Activated gamma-delta T cell (primary cell): Measurements from ENCODE around the gene FOXD2.

Source experiments
- DNase-seq: peaks from one replicate; lab custom pipeline; 2025; lab: John Stamatoyannopoulos, UW

The FOXD2 gene

DNA sequence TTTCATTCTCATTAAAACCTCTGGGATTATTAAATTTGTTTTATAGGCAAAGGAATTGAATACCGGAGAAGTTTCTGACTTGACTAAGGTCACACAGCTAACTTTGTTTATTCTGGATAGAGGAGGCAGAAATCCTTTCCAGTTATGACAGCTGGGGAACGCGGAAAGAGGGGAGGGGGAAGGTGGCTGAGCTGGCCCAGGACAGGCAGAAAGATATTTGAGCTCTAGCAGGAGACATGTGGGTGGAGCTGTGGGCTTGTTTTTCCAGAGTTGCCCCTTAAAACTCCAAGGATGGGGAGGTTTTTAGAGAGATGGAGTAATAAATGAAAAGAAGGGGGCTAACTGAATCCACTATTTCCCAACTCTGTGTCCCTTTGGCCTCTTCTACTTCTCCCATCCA is 27.8 kb downstream of the FOXD2 start:
- no peak for DNase-seq

DNA sequence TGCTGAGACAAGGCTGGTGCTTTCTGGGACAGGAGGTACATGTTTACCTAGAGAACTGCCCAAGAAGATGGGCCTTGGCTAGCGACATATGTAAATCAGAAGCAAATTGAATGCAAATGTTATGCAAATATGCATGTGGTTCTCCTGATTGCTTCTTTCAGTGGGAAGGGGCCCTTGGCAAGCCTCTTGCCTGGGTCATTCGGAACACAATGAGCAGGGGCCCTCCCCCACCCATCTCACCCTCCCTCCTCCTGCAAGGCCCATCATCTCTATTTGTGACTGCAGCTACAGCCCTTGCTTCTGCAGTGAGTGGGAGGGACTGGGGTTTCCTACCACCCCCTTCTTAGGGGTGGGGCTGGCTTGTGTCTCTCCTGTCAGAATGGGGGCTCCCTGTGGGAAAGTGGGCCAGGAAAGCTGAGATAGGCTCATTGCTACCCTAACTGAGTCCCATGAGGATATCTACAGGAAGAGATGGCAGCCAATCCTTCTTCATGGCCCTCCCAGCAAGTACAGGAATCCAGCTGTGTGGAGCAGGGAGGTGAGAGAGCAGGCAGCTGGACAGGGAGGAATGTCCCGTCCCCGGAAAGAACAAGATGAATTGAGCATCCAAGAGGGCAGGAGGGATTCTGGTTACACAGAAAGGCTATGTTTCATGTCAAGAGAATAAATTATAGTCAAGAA is 31.0 kb downstream of the FOXD2 start:
- no peak for DNase-seq

DNA sequence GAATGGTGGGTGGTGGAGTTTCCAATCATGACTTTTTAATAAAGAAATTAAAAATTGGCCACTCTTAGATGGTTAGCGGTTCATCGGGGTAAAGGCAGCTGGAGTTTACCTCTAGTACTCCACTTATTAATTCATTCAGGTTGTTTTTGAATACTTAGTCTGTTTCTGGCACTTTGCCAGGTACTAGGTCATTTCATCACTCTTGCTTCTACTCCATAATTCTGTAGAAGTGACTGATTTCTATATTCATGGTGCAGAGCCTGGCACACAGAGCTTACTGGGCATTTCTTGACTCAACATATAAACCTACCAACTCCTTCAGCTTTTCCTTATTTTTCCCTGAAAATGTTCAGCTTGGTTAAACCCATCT is 31.5 kb downstream of the FOXD2 start:
- DNase-seq = no peak

DNA sequence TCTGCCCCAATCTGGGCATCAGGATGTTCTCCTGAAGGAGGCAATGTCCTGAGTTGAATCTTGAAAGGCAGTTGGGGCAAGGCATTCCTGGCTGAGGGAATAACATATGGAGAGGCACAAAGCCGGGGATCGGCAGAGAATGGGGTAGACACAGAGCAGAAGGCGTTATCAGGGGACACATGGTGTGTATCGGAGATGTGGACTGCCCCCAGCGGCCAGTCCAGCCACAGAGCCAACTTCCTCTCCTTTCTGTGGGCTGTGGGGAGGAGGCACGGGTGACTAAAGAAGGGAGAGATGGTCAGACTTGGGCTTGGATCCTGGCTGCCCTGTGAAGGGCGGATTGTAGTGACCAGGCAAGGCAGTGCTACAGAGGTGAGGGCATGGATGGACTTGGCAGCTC is 32.1 kb downstream of the FOXD2 start:
- DNase-seq = no peak

DNA sequence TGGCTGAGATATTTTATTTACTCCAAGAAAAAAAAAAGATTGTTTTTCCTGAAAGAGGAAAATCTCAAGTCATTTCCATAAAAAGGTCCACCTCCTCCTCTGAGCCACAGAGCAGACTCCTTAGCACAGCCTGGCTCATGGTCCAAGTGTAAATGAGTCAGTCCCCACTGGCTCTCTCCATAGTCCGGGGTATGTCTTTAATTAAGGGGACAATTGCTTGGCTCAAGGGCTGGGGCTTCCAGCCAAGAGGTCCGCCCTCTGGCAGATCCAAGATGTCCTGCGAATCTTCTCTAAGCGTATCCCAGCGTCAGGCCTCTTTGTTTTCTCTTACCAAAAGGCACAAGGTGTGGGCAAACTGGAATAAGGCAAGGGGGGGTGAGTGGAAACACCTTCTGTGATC is 33.3 kb downstream of the FOXD2 start:
- no peak for DNase-seq

DNA sequence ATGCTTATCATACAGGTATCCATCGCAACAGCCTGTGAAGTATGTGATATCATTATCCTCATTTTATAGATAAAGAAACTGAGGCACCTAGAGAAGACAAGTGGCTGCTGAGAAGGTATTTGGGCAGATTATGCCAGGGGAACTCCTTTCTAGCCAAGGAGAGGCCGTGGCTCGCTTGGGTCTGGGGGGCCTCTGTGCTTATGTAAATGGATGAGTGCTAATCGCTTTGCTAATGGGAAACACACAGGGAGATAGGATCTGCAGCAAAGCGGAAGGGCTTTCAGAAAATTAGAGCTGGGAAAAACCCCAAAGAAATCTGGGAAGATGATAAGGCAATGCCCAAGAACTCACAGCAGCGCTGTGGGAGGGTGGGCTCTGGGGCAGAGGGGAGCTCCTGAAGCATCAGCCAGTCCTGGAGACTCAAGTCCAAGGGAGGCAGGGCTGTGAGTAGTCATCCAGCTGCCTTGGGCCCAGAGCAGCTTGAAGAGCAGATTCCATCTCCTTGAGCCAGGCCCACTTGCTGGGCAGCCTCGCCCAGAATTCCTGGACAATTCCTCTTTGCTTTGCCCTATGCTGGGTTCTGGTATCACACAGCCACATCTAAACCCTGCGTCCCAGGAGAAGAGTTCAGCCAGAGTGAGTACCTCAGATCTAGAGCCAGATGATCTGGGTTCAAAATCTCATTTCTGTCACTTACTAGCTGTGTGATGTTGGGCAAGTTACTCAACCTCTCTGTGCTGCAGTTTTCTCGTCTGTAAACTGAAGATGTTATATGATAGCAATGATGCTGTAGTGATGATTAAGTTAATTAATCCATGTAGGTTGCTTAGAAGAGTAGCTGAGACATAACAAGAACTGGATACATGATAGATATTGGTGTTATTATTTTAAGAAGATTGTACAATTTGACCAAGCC is 36.7 kb downstream of the FOXD2 start:
- no peak for DNase-seq

DNA sequence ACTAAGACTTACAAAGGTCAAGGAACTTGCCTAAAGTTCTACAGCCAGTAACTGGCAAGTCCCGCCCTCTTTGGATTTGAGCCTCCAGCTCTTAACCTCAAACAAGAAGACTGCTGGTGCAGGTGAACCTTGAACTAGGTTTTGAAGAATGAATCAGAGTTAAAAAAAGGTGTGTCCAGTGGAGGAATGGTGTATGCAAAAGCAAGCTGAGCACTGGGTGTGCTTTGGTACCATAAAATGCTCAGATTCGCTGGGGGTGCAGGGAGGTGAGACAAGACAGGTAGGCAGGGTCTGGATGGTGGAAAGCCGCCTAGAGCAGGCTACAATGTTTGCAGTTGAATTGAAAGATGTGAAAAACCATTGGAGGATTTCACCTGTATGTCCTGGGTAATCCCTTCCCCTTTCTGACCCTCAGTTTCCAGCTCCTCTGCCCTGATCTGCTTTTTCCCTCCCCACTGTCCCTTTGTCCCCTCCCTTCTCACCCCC is 39.8 kb downstream of the FOXD2 start:
- no peak for DNase-seq

DNA sequence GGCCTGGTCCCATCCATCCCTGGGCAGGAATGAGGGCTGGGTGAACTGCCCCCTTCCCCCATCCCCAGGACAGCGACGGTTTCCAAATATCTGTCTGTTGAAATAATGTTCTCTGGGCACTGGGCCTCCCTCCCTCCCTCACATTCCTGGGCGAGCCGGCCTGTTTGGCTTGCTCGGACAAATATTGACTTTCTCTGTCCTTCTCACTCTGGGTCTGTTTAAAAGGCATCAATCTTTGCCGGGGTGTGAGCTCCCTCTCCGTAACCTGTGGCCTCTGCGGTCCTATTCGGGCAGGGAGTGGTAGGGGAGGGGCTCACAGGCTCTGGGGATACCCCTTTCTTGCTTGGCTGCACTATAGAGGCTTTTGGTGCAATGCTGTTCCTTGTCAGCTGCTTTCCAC is 40.2 kb downstream of the FOXD2 start:
- DNase-seq = no peak

DNA sequence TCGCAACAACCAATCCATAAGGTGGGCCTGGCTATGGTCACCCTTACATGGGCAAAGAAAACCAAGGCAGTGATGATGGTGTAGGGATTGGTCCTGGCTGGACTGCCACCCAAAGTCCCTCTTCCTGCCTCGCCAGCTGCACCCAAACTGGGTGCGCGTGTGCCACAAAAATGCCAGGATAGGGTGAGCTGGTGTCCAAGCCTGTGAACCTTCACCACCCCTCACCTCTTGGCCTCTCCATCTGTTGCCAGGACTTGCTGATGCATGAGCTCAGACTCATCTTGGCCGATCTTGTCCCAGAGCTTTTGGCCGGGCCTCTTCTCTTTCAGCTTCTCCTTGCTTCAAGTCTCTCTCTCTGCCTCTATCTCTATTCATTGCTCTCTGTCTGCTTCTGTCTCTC is 41.8 kb downstream of the FOXD2 start:
- no peak for DNase-seq

DNA sequence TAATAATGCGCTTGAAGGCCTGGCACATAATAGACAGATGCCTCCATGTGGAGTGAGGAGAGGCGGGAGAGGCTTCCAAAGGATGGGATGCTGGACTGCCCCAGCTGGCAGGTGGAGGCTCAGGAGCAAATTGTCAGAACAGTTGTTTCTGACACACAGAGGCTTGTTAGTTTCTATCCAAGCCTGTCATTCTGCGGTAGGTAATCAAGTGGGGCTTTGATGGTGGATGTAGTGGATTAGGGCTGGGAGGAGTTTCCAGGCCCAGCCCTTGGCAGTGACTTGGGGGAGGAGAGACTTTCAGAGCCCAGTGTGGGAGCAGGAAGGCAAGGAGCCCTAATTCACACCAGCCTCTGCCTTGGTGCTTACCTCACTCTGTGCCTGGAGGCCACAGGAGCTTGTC is 44.1 kb downstream of the FOXD2 start:
- no peak for DNase-seq

DNA sequence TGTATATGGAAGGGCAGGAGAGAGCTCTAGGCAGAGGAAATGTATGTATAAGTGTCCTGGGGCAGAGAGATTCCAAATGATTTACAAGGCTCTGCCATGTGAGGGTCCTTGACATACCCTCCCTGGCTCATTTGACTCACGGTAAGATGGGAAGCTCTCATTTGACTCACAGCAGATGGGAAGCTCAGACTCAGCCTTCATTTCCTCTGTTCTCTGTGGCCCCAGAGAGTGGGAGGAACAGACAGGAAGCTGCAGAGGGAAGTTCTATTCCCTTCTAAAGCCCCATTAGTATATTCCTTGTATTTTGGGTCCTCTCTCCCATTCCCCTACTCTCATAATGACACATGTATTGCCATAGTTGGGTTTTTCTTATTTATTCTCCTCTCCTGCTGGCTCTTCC is 44.9 kb downstream of the FOXD2 start:
- no peak for DNase-seq

DNA sequence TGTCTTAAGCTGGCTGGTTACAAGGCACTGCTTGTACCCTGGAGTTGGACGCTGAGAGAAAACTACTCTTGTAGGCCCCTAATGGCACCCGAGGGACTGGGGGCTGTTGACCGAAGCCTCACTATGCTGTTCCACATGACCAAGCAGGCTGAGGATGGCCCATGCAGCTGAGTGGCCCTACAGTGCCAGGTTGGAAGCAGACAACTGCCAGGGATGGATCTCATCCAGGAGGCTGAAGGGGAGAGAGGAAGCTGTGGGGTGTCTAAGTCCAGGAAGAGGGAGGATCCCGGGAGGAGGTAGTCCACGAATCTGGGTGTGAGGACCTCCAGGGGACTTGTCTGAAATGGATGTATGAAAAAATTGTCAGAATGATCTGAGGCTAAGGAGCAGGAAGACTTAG is 45.8 kb downstream of the FOXD2 start:
- DNase-seq = no peak

DNA sequence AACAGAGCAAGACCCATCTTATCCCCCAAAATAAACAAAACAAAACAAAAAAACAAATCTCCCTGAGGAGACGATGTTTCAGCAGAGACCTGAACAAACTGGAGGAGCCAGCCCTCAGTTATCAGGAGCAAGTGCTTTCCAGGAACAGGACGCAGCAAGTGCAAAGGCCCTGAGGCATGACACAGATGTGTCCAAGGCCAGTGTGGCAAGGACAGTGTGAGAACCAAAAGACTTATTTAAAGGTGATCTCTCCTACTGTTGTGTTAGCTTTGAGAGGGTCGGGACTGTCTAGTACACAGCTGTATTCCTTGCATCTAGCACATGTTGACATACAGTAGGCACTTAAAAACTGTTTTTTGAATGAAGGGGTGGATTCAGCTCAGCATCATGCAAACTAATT is 48.0 kb downstream of the FOXD2 start:
- DNase-seq = no peak

DNA sequence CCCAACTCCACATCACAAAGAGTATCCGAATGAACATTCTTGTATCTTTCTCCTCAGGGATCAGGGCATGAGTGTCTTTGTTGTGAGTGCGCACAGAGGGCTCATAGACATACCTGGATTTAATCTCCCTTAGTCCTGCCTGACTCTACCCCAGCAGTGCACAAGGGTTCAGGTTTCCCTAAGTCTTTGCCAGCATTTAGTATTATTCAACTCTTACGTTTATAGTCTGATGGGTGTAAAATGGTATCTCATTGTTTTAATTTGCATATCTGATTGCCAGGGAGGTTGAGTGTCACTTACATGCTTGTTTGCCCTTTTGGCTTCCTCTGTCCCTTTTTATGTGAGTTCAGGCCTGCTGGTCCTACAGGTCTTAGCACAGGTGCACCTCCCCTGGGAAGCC is 49.5 kb downstream of the FOXD2 start:
- DNase-seq = no peak

DNA sequence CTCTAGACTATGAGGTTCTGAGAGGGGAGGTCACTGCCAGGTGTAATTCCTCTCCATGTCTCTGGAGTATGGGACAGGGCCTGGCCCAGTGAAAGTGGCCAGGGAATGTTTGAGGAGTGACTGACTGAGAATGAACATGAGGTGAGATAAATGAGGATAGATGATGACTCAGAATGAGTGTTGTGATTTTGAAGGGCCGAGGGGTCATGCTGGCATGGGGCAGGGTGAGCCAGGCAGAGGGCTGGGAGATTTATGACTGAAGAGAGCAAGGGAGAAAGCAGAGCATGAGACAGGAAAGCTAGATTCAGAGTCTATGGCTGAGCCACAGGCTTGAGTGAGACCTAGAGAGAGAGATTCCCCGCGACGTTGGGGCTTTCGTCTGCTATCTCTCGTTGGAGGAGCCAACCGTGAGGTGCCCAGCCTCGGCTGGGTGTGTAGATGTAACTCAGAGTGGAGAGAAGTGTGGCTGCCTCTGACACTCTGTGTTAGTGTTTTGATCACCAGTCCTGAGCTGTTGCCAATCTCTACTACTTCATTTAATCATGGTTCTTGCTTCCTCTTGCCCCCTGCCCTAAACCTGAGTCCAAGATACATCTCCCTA is 50.1 kb downstream of the FOXD2 start:
- DNase-seq = no peak
